PFSK-1 (cell line): ENCODE measurements around the gene BCORL1.

Experiments
- FOXP2 ChIP-seq: optimal IDR thresholded peaks from 2 replicates; pipeline ENCODE3; 2011; ENCODE audit warnings: borderline replicate concordance, control low read depth, inconsistent platforms; ENCODE audit not compliant: insufficient read depth; ENCODE audit errors: extremely low read length, extremely low read depth
- POLR2AphosphoS5 ChIP-seq: IDR thresholded peaks from 2 replicates; pipeline ENCODE4 v1.6.1; 2012; ENCODE audit warnings: low read depth, mild to moderate bottlenecking, control low read depth, low read length, moderate library complexity
- REST ChIP-seq, 2 experiments: IDR thresholded peaks; 2 replicates each; pipeline versions ENCODE4 v1.6.1 to v1.8.0; 2011 to 2012; ENCODE audit warnings: low read depth in 2 of 2, low read length in 2 of 2, control low read depth in 1 of 2, inconsistent platforms in 1 of 2, mild to moderate bottlenecking in 1 of 2, moderate library complexity in 1 of 2; ENCODE audit not compliant: insufficient read depth in 1 of 2
- SIN3A ChIP-seq: IDR thresholded peaks from 2 replicates; pipeline ENCODE4 v1.6.1; 2012; ENCODE audit warnings: mild to moderate bottlenecking, low read length, moderate library complexity, borderline replicate concordance; ENCODE audit not compliant: insufficient read depth
- TAF1 ChIP-seq: IDR thresholded peaks from 2 replicates; pipeline ENCODE4 v1.6.1; 2012; ENCODE audit warnings: low read length, control low read depth, borderline replicate concordance; ENCODE audit not compliant: insufficient read depth

GRCh38 chrX:130094696-130095095 lies 112.3 kb downstream of the BCORL1 start:
- TF ChIP-seq REST (IDR thresholded peaks at IDR 0.05; ENCODE audit: insufficient read depth in 1 of 2, low read depth in 2 of 2, low read length in 2 of 2) = no peak
- no peak for TF ChIP-seq SIN3A
- TF ChIP-seq POLR2AphosphoS5 = no peak
- TF ChIP-seq TAF1 = no peak
- TF ChIP-seq FOXP2 = no peak
